Esophagus squamous epithelium (tissue), 5 donors: ENCODE data around the gene TM9SF3. TPM values are rescaled to one million over a fixed set of nuclear protein-coding genes. Genes with fewer than 3 reads are reported as not detected.

ENCODE experiments used
- DNase-seq: peaks from one replicate; lab custom pipeline; 2025; lab: John Stamatoyannopoulos, UW
- H3K27ac ChIP-seq, 4 donors: fragments of 200-600 bp; sonication (generic); one replicate each; pipeline ENCODE4 v1.5.1; 2016 to 2019; ENCODE audit warnings: mild to moderate bottlenecking in 1 of 4
- H3K27me3 ChIP-seq, 4 donors: fragments of 200-600 bp; sonication (generic); 1 replicate in 3 of 4; 2 replicates in 1 of 4; pipeline versions ENCODE4 v1.5.1 to v1.6.0; 2017 to 2021; ENCODE audit warnings: antibody characterized with exemption in 1 of 4
- H3K36me3 ChIP-seq, 3 donors: fragments of 200-600 bp; sonication (generic); one replicate each; pipeline ENCODE4 v1.5.1; 2016 to 2019
- H3K4me1 ChIP-seq, 3 donors: fragments of 200-600 bp; sonication (generic); one replicate each; pipeline ENCODE4 v1.5.1; 2017 to 2019
- H3K4me3 ChIP-seq, 4 donors: fragments of 200-600 bp; sonication (generic); 1 replicate in 3 of 4; 2 replicates in 1 of 4; pipeline ENCODE4 v1.5.1; 2016 to 2019; ENCODE audit warnings: mild to moderate bottlenecking in 2 of 4, moderate library complexity in 1 of 4
- H3K9me3 ChIP-seq, 3 donors: fragments of 200-600 bp; sonication (generic); one replicate each; pipeline ENCODE4 v1.5.1; 2016 to 2019
- CTCF ChIP-seq, 6 experiments: fragments of 450-650 bp in 4 of 6; fragments of 200-600 bp in 2 of 6; sonication (generic) in 2 of 6; IDR thresholded peaks; one replicate each; pipeline ENCODE4 v1.5.1; 2016 to 2019; ENCODE audit warnings: antibody characterized with exemption in 6 of 6, mild to moderate bottlenecking in 4 of 6, moderate library complexity in 4 of 6
- POLR2A ChIP-seq, 4 donors: fragments of 450-650 bp; IDR thresholded peaks; one replicate each; pipeline ENCODE4 v1.6.1; 2017; ENCODE audit warnings: antibody characterized with exemption in 4 of 4, mild to moderate bottlenecking in 4 of 4, moderate library complexity in 3 of 4
- WGBS, 2 donors: methylation state at CpG; one replicate each; pipeline ENCODE4 v1.1.5; 2018; 5-methylcytosine and 5-hydroxymethylcytosine counted together
- intact Hi-C: fragments of 100-400 bp; cut with DNase I; formaldehyde crosslinking; loops from one replicate; pipeline ENCODE4 v1.15.0; 2022
- total RNA-seq, 4 donors: library from RNA; depleted of rRNA; stranded (reverse); fragments of >200 nt; gene quantifications; one replicate each; pipeline ENCODE4 v1.1.0, GENCODE V29; 2016
- donor health status: DM: yes; HTN: yes; CAD: no.

TM9SF3 gene
- total RNA-seq, 4 donors from 2014 or later = 36.7 to 86.4 (median 72.4) TPM

- Histone ChIP-seq H3K9me3 (no peaks in the 10 kb centered on the region), H3K36me3 (peaks cover 0 to 46% (median 0%) of the 10 kb centered on the region in 3 donors), H3K4me1 (peaks cover 0 to 18% (median 8%) of the 10 kb centered on the region in 3 donors), H3K4me3 (no peak overlapping the region), H3K27ac (no peak overlapping the region), H3K27me3 (no peaks in the 10 kb centered on the region)
- TF ChIP-seq POLR2A (IDR thresholded peaks at IDR 0.05) (no peak), CTCF (IDR thresholded peaks at IDR 0.05) (no peak)
- intact Hi-C loops = no loop called here
- DNase-seq = no peak
- 74 to 85% methylated on average over 7 to 8 of the region's 10 CpGs for WGBS, 2 donors
These were observed 15.5 kb downstream of the TM9SF3 start for GRCh38 chr10:96570983-96571964.

- H3K36me3 ChIP-seq = peaks cover 0 to 40% (median 0%) of the 10 kb centered on the region in 3 donors
- 90 to 95% methylated on average over 6 of the region's 6 CpGs for WGBS, 2 donors
- H3K27ac ChIP-seq = no peak overlapping the region
- peaks cover 0 to 13% (median 8%) of the 10 kb centered on the region in 3 donors for H3K4me1 ChIP-seq
- intact Hi-C loops = no loop called here
- H3K9me3 ChIP-seq = no peaks in the 10 kb centered on the region
- H3K27me3 ChIP-seq = no peaks in the 10 kb centered on the region
- TF ChIP-seq POLR2A (IDR thresholded peaks at IDR 0.05) (no peak), CTCF (IDR thresholded peaks at IDR 0.05) (no peak)
- no peak for DNase-seq
- no peak overlapping the region for H3K4me3 ChIP-seq
These were observed 16.3 kb downstream of the TM9SF3 start for GRCh38 chr10:96570511-96570910.

- H3K27ac ChIP-seq = no peak overlapping the region
- intact Hi-C loops = no loop called here
- no peaks in the 10 kb centered on the region for H3K9me3 ChIP-seq
- H3K27me3 ChIP-seq = no peaks in the 10 kb centered on the region
- DNase-seq = no peak
- H3K4me1 ChIP-seq = peaks cover 0 to 13% (median 8%) of the 10 kb centered on the region in 3 donors
- H3K36me3 ChIP-seq = peaks cover 0 to 49% (median 0%) of the 10 kb centered on the region in 3 donors
- TF ChIP-seq POLR2A (IDR thresholded peaks at IDR 0.05) (no peak), CTCF (IDR thresholded peaks at IDR 0.05) (no peak)
- H3K4me3 ChIP-seq = no peak overlapping the region
- WGBS, 2 donors = 68 to 75% methylated on average over 1 of the region's 1 CpG
These were observed 18.4 kb downstream of the TM9SF3 start for GRCh38 chr10:96568402-96568801.

- intact Hi-C loops = no loop called here
- no peaks in the 10 kb centered on the region for H3K27me3 ChIP-seq
- 0 to 14% methylated on average over 1 of the region's 1 CpG for WGBS, 2 donors
- peaks cover 0 to 61% (median 0%) of the 10 kb centered on the region in 3 donors for H3K36me3 ChIP-seq
- TF ChIP-seq POLR2A (IDR thresholded peaks at IDR 0.05) (no peak), CTCF (IDR thresholded peaks at IDR 0.05) (no peak)
- H3K4me3 ChIP-seq = no peak overlapping the region
- no peak for DNase-seq
- H3K9me3 ChIP-seq = no peaks in the 10 kb centered on the region
- H3K27ac ChIP-seq = no peak overlapping the region
- H3K4me1 ChIP-seq = peaks cover 0 to 6% (median 5%) of the 10 kb centered on the region in 3 donors
These were observed 21.0 kb downstream of the TM9SF3 start for GRCh38 chr10:96565774-96566173.
